K562 (cell line): ENCODE measurements around the gene NACC1. TPM values are rescaled to one million over a fixed set of nuclear protein-coding genes. Genes with fewer than 3 reads are reported as not detected.

ENCODE experiments used
- ARID2 ChIP-seq: fragments of 450-650 bp; IDR thresholded peaks from 2 replicates; pipeline ENCODE4 v1.6.1; 2017; ENCODE audit warnings: antibody characterized with exemption, mild to moderate bottlenecking
- CBFA2T3 ChIP-seq: fragments of 450-650 bp; IDR thresholded peaks from 2 replicates; pipeline ENCODE4 v1.6.1; 2017
- CBX2 ChIP-seq: fragments of 200-600 bp; sonication (generic); IDR thresholded peaks from one replicate; pipeline ENCODE4 v1.6.1; 2012; ENCODE audit warnings: mild to moderate bottlenecking, low read length, inconsistent platforms; ENCODE audit not compliant: insufficient read depth, poor library complexity, severe bottlenecking
- CHD1 ChIP-seq: fragments of 200-600 bp; sonication (generic); IDR thresholded peaks from one replicate; pipeline ENCODE4 v1.6.1; 2012; ENCODE audit warnings: mild to moderate bottlenecking, moderate library complexity, low read length, inconsistent platforms
- COPS2 ChIP-seq: fragments of 450-650 bp; conservative IDR thresholded peaks from 2 replicates; pipeline ENCODE4 v1.6.1; 2016; ENCODE audit warnings: mild to moderate bottlenecking, moderate library complexity
- CREBBP ChIP-seq: IDR thresholded peaks from one replicate; pipeline ENCODE4 v1.6.1; 2012; ENCODE audit warnings: low read depth, mild to moderate bottlenecking, control low read depth, inconsistent platforms, low read length
- FOXK1 ChIP-seq: sonication (generic); formaldehyde crosslinking; IDR thresholded peaks from 2 replicates; pipeline ENCODE4 v1.8.0; 2022; ENCODE audit warnings: missing genetic modification reagents, mild to moderate bottlenecking, borderline replicate concordance
- GTF2E2 ChIP-seq: fragments of 200-800 bp; sonication (Bioruptor generic); IDR thresholded peaks from 2 replicates; pipeline ENCODE4 v1.6.1; 2016; ENCODE audit warnings: missing genetic modification characterization, missing compliant biosample characterization
- HNRNPUL1 ChIP-seq: fragments of 200-400 bp; formaldehyde crosslinking; IDR thresholded peaks from 2 replicates; pipeline ENCODE4 v1.6.1; 2017; ENCODE audit warnings: low read length
- MEF2A ChIP-seq: IDR thresholded peaks from 2 replicates; pipeline ENCODE4 v1.6.1; 2011; ENCODE audit warnings: low read depth, mild to moderate bottlenecking, low read length, moderate library complexity; ENCODE audit not compliant: control insufficient read depth
- POU5F1 ChIP-seq: fragments of 150-350 bp; IDR thresholded peaks from 2 replicates; pipeline ENCODE4 v1.6.1; 2014; ENCODE audit warnings: borderline replicate concordance, low read length, low read depth, mild to moderate bottlenecking; ENCODE audit not compliant: partially characterized antibody
- TBL1XR1 ChIP-seq, 2 experiments: IDR thresholded peaks; 2 replicates each; pipeline ENCODE4 v1.6.1; 2012; ENCODE audit warnings: improper control_type of control experiment in 2 of 2, low read length in 2 of 2, mild to moderate bottlenecking in 1 of 2
- TOE1 ChIP-seq, 2 experiments: fragments of 450-650 bp in 1 of 2; sonication (generic) in 1 of 2; formaldehyde crosslinking in 1 of 2; IDR thresholded peaks; 2 replicates each; pipeline versions ENCODE4 v1.7.1 to v1.8.0; 2016 to 2022; ENCODE audit warnings: borderline replicate concordance in 2 of 2, mild to moderate bottlenecking in 2 of 2, antibody characterized with exemption in 1 of 2, inconsistent platforms in 1 of 2, low read depth in 1 of 2, missing genetic modification reagents in 1 of 2, moderate library complexity in 1 of 2
- ZBED1 ChIP-seq: IDR thresholded peaks from 2 replicates; pipeline ENCODE4 v1.6.1; 2014
- ZFP36 ChIP-seq: fragments of 150-350 bp; IDR thresholded peaks from 2 replicates; pipeline ENCODE4 v1.6.1; 2018; ENCODE audit warnings: low read length, low read depth; ENCODE audit not compliant: partially characterized antibody
- ZNF707 ChIP-seq: fragments of 250-450 bp; sonication (Bioruptor Pico); conservative IDR thresholded peaks from 2 replicates; pipeline ENCODE4 v1.8.0; 2022; ENCODE audit warnings: inconsistent platforms, mild to moderate bottlenecking, moderate library complexity
- ZSCAN32 ChIP-seq: fragments of 450-650 bp; formaldehyde crosslinking; IDR thresholded peaks from 2 replicates; pipeline ENCODE4 v1.4.0; 2020; ENCODE audit warnings: mild to moderate bottlenecking, moderate library complexity
- polyA plus RNA-seq, 8 experiments: library from polyadenylated mRNA; depleted of rRNA in 4 of 8; stranded (reverse) in 5 of 8; unstranded in 3 of 8; fragments of >200 nt; fragmentation: Nextera tagmentation in 2 of 8; fragmentation: Illumina TruSeq in 1 of 8; extraction: Ambion mirVana in 2 of 8; extraction: Trizol in 1 of 8; gene quantifications; 2 replicates each; pipeline versions ENCODE4 v1.2.1 to v1.2.3, GENCODE V29; 2011 to 2014; ENCODE audit warnings: inconsistent platforms in 1 of 8, missing spikeins in 1 of 8
- total RNA-seq, 7 experiments: library from RNA; depleted of rRNA in 6 of 7; stranded (reverse); fragments of >200 nt in 6 of 7; fragmentation: Illumina TruSeq in 2 of 7; extraction: Trizol in 2 of 7; gene quantifications; 2 replicates each; pipeline versions ENCODE4 v1.2.1 to v1.2.3, GENCODE V29; 2011 to 2021; ENCODE audit warnings: low replicate concordance in 1 of 7
- TF ChIP-seq, protein P1 (sequence below): sonication (generic); formaldehyde crosslinking; IDR thresholded peaks from 2 replicates; pipeline ENCODE4 v1.8.0; 2022; ENCODE audit warnings: mild to moderate bottlenecking, low read depth, missing genetic modification reagents
- TF ChIP-seq, protein P2 (sequence below): fragments of 200-800 bp; sonication (Bioruptor generic); IDR thresholded peaks from 2 replicates; pipeline ENCODE4 v1.6.1; 2017; ENCODE audit warnings: missing genetic modification characterization, missing compliant biosample characterization
- TF ChIP-seq, protein P3 (sequence below): fragments of 250-450 bp; sonication (Bioruptor Pico); IDR thresholded peaks from 2 replicates; pipeline ENCODE4 v1.5.1; 2021; ENCODE audit warnings: mild to moderate bottlenecking
- TF ChIP-seq, protein P4 (sequence below): fragments of 250-450 bp; sonication (Bioruptor Pico); IDR thresholded peaks from 2 replicates; pipeline ENCODE4 v1.4.0; 2020; ENCODE audit warnings: borderline replicate concordance

The NACC1 gene
- total and polyA plus RNA-seq, 9 of the 15 experiments (the other 6 are each of a cell fraction or from before 2014, with no cell fraction given), result 0.04 to 96.6 (median 25.8) TPM

DNA sequence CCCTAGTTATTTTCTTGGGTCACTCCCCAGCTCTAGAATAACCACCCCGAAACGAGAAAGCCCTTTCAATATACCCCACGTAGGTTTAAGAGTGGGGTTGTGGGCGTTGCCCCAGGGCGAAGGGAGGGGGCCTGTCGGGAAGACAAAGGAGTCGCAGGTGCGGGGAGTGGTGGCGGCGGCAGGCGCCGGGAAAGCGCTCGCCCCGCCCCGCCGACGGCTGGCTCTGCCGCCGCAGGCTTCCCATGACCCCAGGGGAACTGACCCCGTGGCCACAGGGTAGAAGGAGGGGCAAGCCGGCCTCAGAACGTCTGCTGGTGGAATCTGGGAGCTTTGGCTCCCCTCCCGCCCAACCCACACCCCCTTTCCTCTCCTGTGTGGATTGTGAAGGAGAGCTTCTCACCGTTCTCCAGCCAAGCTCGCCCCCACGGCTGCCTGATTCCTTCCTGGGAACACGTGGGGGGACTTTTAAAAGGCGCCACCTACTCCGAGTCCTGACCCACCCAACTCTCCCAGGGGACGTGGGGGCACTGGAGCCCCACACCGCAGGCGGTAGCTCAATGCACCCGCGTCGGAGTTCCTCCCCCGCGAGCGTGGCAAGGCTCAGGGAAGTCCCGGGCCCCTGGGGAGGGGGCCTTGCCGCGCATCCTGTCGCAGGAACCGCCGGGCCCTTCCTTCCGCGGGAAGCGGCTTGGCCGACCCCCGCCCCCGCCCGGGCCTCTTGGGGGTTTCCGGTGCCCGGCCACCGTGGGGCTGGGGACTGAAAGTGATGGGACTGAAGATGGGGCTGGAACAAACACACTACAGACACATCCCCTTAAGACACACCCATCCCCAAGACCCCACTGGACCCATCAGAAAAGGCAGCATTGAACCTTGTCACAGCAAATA is 37.7 kb downstream of the NACC1 start (continued):
- TF ChIP-seq, protein P1, sequence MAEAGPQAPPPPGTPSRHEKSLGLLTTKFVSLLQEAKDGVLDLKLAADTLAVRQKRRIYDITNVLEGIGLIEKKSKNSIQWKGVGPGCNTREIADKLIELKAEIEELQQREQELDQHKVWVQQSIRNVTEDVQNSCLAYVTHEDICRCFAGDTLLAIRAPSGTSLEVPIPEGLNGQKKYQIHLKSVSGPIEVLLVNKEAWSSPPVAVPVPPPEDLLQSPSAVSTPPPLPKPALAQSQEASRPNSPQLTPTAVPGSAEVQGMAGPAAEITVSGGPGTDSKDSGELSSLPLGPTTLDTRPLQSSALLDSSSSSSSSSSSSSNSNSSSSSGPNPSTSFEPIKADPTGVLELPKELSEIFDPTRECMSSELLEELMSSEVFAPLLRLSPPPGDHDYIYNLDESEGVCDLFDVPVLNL, result no peak
- no peak for TF ChIP-seq HNRNPUL1
- no peak; the same call in 1 of the 2 replicates for TF ChIP-seq ZSCAN32
- 0 out of 2 replicates have a peak, but pooled peaks have one; percentile 21 for TF ChIP-seq ZBED1
- no peak for TF ChIP-seq ARID2
- no peak for TF ChIP-seq CREBBP
- peak; percentile 32; the same call in 1 of the 2 replicates for TF ChIP-seq CBFA2T3
- no peak for TF ChIP-seq ZFP36
- TF ChIP-seq MEF2A, result 0 out of 2 replicates have a peak, but pooled peaks have one; percentile 9
- TF ChIP-seq TBL1XR1 (IDR thresholded peaks at IDR 0.05; ENCODE audit: low read length in 2 of 2), result no peak; a peak in 1 of 4 replicates
- TF ChIP-seq GTF2E2 (tag), result 0 out of 2 replicates have a peak, but pooled peaks have one; percentile 41
- TF ChIP-seq POU5F1, result no peak
- TF ChIP-seq, protein P2, sequence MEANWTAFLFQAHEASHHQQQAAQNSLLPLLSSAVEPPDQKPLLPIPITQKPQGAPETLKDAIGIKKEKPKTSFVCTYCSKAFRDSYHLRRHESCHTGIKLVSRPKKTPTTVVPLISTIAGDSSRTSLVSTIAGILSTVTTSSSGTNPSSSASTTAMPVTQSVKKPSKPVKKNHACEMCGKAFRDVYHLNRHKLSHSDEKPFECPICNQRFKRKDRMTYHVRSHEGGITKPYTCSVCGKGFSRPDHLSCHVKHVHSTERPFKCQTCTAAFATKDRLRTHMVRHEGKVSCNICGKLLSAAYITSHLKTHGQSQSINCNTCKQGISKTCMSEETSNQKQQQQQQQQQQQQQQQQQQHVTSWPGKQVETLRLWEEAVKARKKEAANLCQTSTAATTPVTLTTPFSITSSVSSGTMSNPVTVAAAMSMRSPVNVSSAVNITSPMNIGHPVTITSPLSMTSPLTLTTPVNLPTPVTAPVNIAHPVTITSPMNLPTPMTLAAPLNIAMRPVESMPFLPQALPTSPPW, result peak; percentile 86
- no peak for TF ChIP-seq CHD1
- TF ChIP-seq COPS2, result no peak
- peak; percentile 32; the same call in 1 of the 2 replicates for TF ChIP-seq TOE1 (IDR thresholded peaks at IDR 0.05; ENCODE audit: borderline replicate concordance)
- no peak for TF ChIP-seq TOE1 (CRISPR knock-in tag; IDR thresholded peaks at IDR 0.05; ENCODE audit: borderline replicate concordance, low read depth)
- TF ChIP-seq CBX2, result no peak
- TF ChIP-seq ZNF707 (CRISPR knock-in tag), result no peak
- TF ChIP-seq, protein P3, sequence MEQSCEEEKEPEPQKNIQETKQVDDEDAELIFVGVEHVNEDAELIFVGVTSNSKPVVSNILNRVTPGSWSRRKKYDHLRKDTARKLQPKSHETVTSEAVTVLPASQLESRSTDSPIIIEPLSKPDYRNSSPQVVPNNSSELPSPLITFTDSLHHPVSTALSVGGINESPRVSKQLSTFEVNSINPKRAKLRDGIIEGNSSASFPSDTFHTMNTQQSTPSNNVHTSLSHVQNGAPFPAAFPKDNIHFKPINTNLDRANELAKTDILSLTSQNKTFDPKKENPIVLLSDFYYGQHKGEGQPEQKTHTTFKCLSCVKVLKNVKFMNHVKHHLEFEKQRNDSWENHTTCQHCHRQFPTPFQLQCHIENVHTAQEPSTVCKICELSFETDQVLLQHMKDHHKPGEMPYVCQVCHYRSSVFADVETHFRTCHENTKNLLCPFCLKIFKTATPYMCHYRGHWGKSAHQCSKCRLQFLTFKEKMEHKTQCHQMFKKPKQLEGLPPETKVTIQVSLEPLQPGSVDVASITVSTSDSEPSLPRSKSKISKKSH (CRISPR knock-in tag), result no peak
- TF ChIP-seq, protein P4, sequence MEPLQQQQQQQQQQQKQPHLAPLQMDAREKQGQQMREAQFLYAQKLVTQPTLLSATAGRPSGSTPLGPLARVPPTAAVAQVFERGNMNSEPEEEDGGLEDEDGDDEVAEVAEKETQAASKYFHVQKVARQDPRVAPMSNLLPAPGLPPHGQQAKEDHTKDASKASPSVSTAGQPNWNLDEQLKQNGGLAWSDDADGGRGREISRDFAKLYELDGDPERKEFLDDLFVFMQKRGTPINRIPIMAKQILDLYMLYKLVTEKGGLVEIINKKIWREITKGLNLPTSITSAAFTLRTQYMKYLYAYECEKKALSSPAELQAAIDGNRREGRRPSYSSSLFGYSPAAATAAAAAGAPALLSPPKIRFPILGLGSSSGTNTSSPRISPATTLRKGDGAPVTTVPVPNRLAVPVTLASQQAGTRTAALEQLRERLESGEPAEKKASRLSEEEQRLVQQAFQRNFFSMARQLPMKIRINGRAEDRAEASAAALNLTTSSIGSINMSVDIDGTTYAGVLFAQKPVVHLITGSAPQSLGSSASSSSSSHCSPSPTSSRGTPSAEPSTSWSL (CRISPR knock-in tag), result no peak
- 0 out of 2 replicates have a peak, but pooled peaks have one; percentile 76 for TF ChIP-seq FOXK1 (CRISPR knock-in tag)
